ENCODE results near the gene CDAN1. TPM values are rescaled to one million over a fixed set of nuclear protein-coding genes. Genes with fewer than 3 reads are reported as not detected.

Gene CDAN1
- total and polyA plus RNA-seq, 7 donors = 3.7 to 7.9 (median 5.2) TPM

GRCh38 chr15:42719043-42719442 lies 17.9 kb downstream of the CDAN1 start:
- Histone ChIP-seq H3K4me1 (no peaks in the 10 kb centered on the region), H3K4me3 (no peak overlapping the region), H3K9me3 (no peaks in the 10 kb centered on the region), H3K36me3 (ENCODE audit: insufficient read depth in 1 of 2, low read depth in 1 of 2) (peaks cover 0 to 63% of the 10 kb centered on the region in 2 donors), H3K27me3 (ENCODE audit: insufficient read depth in 3 of 3, low read length in 2 of 3) (no peaks in the 10 kb centered on the region), H3K27ac (no peak overlapping the region)
- intact Hi-C loops (cut with DNase I) = no loop called here
- no peak for TF ChIP-seq CTCF (IDR thresholded peaks at IDR 0.05)
- WGBS, 3 donors = 77 to 89% (median 88%) methylated on average over 6 of the region's 6 CpGs
- DNase-seq (no peak), ATAC-seq (peak in 1 of 4 donors; percentile 38)

GRCh38 chr15:42716626-42717025 lies 20.3 kb downstream of the CDAN1 start:
- Histone ChIP-seq H3K4me3 (no peak overlapping the region), H3K27me3 (ENCODE audit: insufficient read depth in 3 of 3, low read length in 2 of 3) (no peaks in the 10 kb centered on the region), H3K27ac (no peak overlapping the region), H3K4me1 (no peaks in the 10 kb centered on the region), H3K9me3 (no peaks in the 10 kb centered on the region), H3K36me3 (ENCODE audit: insufficient read depth in 1 of 2, low read depth in 1 of 2) (peaks cover 0 to 39% of the 10 kb centered on the region in 2 donors)
- ATAC-seq (no peak), DNase-seq (no peak)
- 97 to 100% (median 100%) methylated on average over 2 of the region's 2 CpGs for WGBS, 3 donors
- TF ChIP-seq CTCF (IDR thresholded peaks at IDR 0.05) = no peak
- intact Hi-C loops (cut with DNase I) = no loop called here

GRCh38 chr15:42716125-42716524 lies 20.8 kb downstream of the CDAN1 start:
- no peaks in the 10 kb centered on the region for H3K4me1 ChIP-seq
- H3K27me3 ChIP-seq (ENCODE audit: insufficient read depth in 3 of 3, low read length in 2 of 3) = no peaks in the 10 kb centered on the region
- no peak for TF ChIP-seq CTCF (IDR thresholded peaks at IDR 0.05)
- ATAC-seq (no peak), DNase-seq (no peak)
- no peaks in the 10 kb centered on the region for H3K9me3 ChIP-seq
- intact Hi-C loops (cut with DNase I) = no loop called here
- WGBS, 3 donors = 92 to 95% (median 94%) methylated on average over 5 of the region's 5 CpGs
- H3K4me3 ChIP-seq = no peak overlapping the region
- peaks cover 0 to 34% of the 10 kb centered on the region in 2 donors for H3K36me3 ChIP-seq (ENCODE audit: insufficient read depth in 1 of 2, low read depth in 1 of 2)
- no peak overlapping the region for H3K27ac ChIP-seq

GRCh38 chr15:42712584-42712983 lies 24.3 kb downstream of the CDAN1 start:
- DNase-seq (no peak), ATAC-seq (no peak)
- no peak overlapping the region for H3K4me3 ChIP-seq
- peaks cover 0 to under 1% of the 10 kb centered on the region in 2 donors for H3K36me3 ChIP-seq (ENCODE audit: insufficient read depth in 1 of 2, low read depth in 1 of 2)
- no peaks in the 10 kb centered on the region for H3K27me3 ChIP-seq (ENCODE audit: insufficient read depth in 3 of 3, low read length in 2 of 3)
- WGBS, 3 donors = 89 to 95% (median 91%) methylated on average over 4 of the region's 4 CpGs
- no peak overlapping the region for H3K27ac ChIP-seq
- intact Hi-C loops (cut with DNase I) = no loop called here
- no peaks in the 10 kb centered on the region for H3K4me1 ChIP-seq
- H3K9me3 ChIP-seq = no peaks in the 10 kb centered on the region
- no peak for TF ChIP-seq CTCF (IDR thresholded peaks at IDR 0.05)

- Histone ChIP-seq H3K27ac (no peak overlapping the region), H3K4me3 (no peak overlapping the region), H3K36me3 (ENCODE audit: insufficient read depth in 1 of 2, low read depth in 1 of 2) (no peaks in the 10 kb centered on the region), H3K4me1 (no peaks in the 10 kb centered on the region), H3K9me3 (no peaks in the 10 kb centered on the region), H3K27me3 (ENCODE audit: insufficient read depth in 3 of 3, low read length in 2 of 3) (no peaks in the 10 kb centered on the region)
- intact Hi-C loops (cut with DNase I) = no loop called here
- no peak for DNase-seq
- 62 to 92% (median 82%) methylated on average over 3 of the region's 3 CpGs for WGBS, 3 donors
- no peak for TF ChIP-seq CTCF (IDR thresholded peaks at IDR 0.05)
- ATAC-seq = no peak
Observed at GRCh38 chr15:42711746-42712145, 25.2 kb downstream of the CDAN1 start.
